Heart left ventricle (tissue), 13 donors: ENCODE data around the gene C1orf74.

Experiments used
- POLR2A ChIP-seq, 2 donors: fragments of 450-650 bp; IDR thresholded peaks; one replicate each; pipeline ENCODE4 v1.6.1; 2017; ENCODE audit warnings: antibody characterized with exemption in 2 of 2, mild to moderate bottlenecking in 2 of 2, moderate library complexity in 2 of 2
- TF ChIP-seq, protein P1 (sequence below), 12 donors: fragments of 200-600 bp; sonication (generic) in 4 of 12; IDR thresholded peaks; one replicate each; pipeline versions ENCODE4 v1.5.0 to v1.8.0; 2018 to 2022; ENCODE audit warnings: antibody characterized with exemption in 12 of 12, mild to moderate bottlenecking in 5 of 12
- donor health status: ischemic (EF 13 %, LVEDD 7.1; RV severe dilation, severe dysfunction).
- donor health status: DM: no; HTN: yes; CAD: no.
- donor health status: DM: no; HTN: no; CAD: no.
- donor health status: ischemic (EF 25% LVEDD 6.9; RV normal size, moderate dysfunction).
- donor health status: ischemic (EF 25% LVEDD 5.7; RV mildly dilated, moderate dysfunction).
- donor health status: ischemic (EF 35%, LVEDD 5.7; RV mildly dilated, moderate dysfunction).
- donor health status: nonischemic (EF 11% LVEDD 7.7; RV severe dilation, severe dysfunction).
- donor health status: DM: yes; HTN: yes; CAD: no.
- donor health status: PGD.
- donor health status: ischemic (EF 29% LVEDD 5.4; RV normal size, mild dysfunction).
- donor health status: nonischemic (EF 23%, LVEDD 6.1; RV moderate dilation, normal function).

GRCh38 chr1:209749205-209749604, 35.2 kb downstream of the C1orf74 start:
- TF ChIP-seq, protein P1, sequence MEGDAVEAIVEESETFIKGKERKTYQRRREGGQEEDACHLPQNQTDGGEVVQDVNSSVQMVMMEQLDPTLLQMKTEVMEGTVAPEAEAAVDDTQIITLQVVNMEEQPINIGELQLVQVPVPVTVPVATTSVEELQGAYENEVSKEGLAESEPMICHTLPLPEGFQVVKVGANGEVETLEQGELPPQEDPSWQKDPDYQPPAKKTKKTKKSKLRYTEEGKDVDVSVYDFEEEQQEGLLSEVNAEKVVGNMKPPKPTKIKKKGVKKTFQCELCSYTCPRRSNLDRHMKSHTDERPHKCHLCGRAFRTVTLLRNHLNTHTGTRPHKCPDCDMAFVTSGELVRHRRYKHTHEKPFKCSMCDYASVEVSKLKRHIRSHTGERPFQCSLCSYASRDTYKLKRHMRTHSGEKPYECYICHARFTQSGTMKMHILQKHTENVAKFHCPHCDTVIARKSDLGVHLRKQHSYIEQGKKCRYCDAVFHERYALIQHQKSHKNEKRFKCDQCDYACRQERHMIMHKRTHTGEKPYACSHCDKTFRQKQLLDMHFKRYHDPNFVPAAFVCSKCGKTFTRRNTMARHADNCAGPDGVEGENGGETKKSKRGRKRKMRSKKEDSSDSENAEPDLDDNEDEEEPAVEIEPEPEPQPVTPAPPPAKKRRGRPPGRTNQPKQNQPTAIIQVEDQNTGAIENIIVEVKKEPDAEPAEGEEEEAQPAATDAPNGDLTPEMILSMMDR (IDR thresholded peaks at IDR 0.05), result no peak
- no peak for TF ChIP-seq POLR2A (IDR thresholded peaks at IDR 0.05)
